UCSD-AML1 (cell line): ENCODE data around the gene TPRG1.

Experiments used
- DNase-seq: peaks from one replicate; lab custom pipeline; 2025; ENCODE audit not compliant: unreplicated experiment; lab: John Stamatoyannopoulos, UW

TPRG1 gene

GRCh38 chr3:189171707-189172106 is at the start of gene TPRG1:
TPRG1 (plus strand) TSS chr3:189171971; CDS start chr3:189207385, 35,414 bp downstream.
- DNase-seq = no peak

GRCh38 chr3:189122110-189122509 is 49.7 kb upstream of the TPRG1 start:
- DNase-seq = no peak

GRCh38 chr3:189122526-189123205 is 49.1 kb upstream of the TPRG1 start:
- DNase-seq = no peak

GRCh38 chr3:189123595-189124387 is 48.0 kb upstream of the TPRG1 start:
- DNase-seq = no peak

GRCh38 chr3:189132231-189132671 is 39.5 kb upstream of the TPRG1 start:
- peak; percentile 37 for DNase-seq

GRCh38 chr3:189132839-189133238 is 38.9 kb upstream of the TPRG1 start:
- no peak for DNase-seq

- DNase-seq = no peak
Measured at GRCh38 chr3:189133768-189134167, 38.0 kb upstream of the TPRG1 start.

- DNase-seq = no peak
Measured at GRCh38 chr3:189137416-189137815, 34.4 kb upstream of the TPRG1 start.

GRCh38 chr3:189138901-189139610 is 32.7 kb upstream of the TPRG1 start:
- no peak for DNase-seq

- DNase-seq = no peak
Measured at GRCh38 chr3:189139611-189139940, 32.2 kb upstream of the TPRG1 start.

GRCh38 chr3:189142527-189142926 is 29.2 kb upstream of the TPRG1 start:
- DNase-seq = no peak

GRCh38 chr3:189143321-189143720 is 28.4 kb upstream of the TPRG1 start:
- DNase-seq = no peak

- DNase-seq = no peak
Measured at GRCh38 chr3:189143771-189144170, 28.0 kb upstream of the TPRG1 start.

- no peak for DNase-seq
Measured at GRCh38 chr3:189144645-189145044, 27.1 kb upstream of the TPRG1 start.

- DNase-seq = no peak
Measured at GRCh38 chr3:189146848-189147247, 24.9 kb upstream of the TPRG1 start.

GRCh38 chr3:189148081-189148507 is 23.7 kb upstream of the TPRG1 start:
- peak; percentile 15 for DNase-seq

GRCh38 chr3:189149203-189149602 is 22.6 kb upstream of the TPRG1 start:
- DNase-seq = no peak

- no peak for DNase-seq
Measured at GRCh38 chr3:189157232-189158007, 14.4 kb upstream of the TPRG1 start.

GRCh38 chr3:189158034-189158433 is 13.7 kb upstream of the TPRG1 start:
- DNase-seq = no peak

- DNase-seq = no peak
Measured at GRCh38 chr3:189160519-189161309, 11.1 kb upstream of the TPRG1 start.
